Thyroid gland (tissue), 4 donors: ENCODE results near the gene YIF1B.

Source experiments
- POLR2A ChIP-seq, 2 donors: fragments of 450-650 bp; IDR thresholded peaks; one replicate each; pipeline ENCODE4 v1.6.1; 2017; ENCODE audit warnings: antibody characterized with exemption in 2 of 2, mild to moderate bottlenecking in 2 of 2, moderate library complexity in 1 of 2
- TF ChIP-seq, protein P1 (sequence below), 6 experiments: fragments of 200-600 bp in 3 of 6; fragments of 450-650 bp in 3 of 6; sonication (generic) in 3 of 6; IDR thresholded peaks; one replicate each; pipeline ENCODE4 v1.5.1; 2016 to 2019; ENCODE audit warnings: antibody characterized with exemption in 6 of 6, mild to moderate bottlenecking in 2 of 6, inconsistent platforms in 1 of 6, moderate library complexity in 1 of 6

DNA sequence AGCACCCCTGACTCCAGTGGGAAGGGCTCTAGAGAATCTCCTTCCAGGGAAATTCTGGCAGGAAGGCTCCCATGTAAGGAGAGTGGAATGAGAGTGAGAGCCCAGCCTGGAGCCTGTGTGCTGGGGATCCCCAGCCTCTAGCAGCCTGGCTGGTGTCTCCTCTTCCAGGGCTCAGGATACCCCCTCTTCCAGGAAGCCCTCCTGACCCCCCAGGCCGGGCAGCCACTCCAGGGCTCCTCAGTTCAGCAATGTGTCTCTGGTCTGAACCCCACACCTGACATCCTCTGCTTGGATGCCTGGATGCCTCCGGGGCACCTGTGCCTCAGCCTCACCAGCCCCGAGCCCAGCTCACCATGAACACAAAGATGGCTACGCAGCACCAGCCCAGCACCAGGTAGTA, 8.7 kb downstream of the YIF1B start:
- TF ChIP-seq, protein P1, sequence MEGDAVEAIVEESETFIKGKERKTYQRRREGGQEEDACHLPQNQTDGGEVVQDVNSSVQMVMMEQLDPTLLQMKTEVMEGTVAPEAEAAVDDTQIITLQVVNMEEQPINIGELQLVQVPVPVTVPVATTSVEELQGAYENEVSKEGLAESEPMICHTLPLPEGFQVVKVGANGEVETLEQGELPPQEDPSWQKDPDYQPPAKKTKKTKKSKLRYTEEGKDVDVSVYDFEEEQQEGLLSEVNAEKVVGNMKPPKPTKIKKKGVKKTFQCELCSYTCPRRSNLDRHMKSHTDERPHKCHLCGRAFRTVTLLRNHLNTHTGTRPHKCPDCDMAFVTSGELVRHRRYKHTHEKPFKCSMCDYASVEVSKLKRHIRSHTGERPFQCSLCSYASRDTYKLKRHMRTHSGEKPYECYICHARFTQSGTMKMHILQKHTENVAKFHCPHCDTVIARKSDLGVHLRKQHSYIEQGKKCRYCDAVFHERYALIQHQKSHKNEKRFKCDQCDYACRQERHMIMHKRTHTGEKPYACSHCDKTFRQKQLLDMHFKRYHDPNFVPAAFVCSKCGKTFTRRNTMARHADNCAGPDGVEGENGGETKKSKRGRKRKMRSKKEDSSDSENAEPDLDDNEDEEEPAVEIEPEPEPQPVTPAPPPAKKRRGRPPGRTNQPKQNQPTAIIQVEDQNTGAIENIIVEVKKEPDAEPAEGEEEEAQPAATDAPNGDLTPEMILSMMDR (IDR thresholded peaks at IDR 0.05) = no peak
- TF ChIP-seq POLR2A (IDR thresholded peaks at IDR 0.05) = no peak
